ENCODE results near the gene FOXO1.

The FOXO1 gene

DNA sequence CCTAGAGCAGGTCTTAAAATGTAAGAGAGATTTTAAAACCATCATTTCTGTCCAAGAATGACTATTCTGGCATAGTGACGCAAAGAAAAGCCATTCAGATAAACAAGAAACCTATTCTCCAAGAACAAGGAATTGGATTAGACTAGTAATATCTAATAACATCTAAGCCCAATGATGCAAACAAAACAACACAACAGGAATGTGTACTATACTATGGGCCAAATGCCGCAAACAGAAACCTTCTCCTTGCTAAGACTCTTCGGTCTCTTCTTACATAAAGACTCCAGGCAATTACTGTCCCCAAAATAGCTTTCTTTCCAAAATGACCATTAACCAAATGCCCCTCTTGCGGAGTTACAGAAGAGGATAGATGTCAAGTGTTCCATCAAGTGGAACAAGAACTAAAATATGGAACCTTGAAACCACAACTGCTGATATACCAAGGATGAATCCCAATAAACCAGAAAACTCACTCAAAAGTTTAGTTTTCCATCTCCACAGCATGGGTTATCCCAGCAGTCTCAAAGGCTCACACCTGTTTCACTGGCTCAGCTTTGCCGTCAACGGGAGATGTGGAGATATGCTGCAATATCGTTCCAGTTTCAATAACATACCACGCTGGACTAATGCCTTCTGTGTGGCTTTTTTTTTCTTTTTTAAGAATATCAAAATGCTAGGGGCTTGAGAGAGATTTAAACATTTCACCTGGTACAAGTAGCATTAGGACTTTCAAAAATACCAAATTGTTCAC, 76.2 kb downstream of the FOXO1 start:
- Mint-ChIP-seq H3K27me3 (no peaks in the 10 kb centered on the region), H3K4me1 (peaks cover 97% of the 10 kb centered on the region), H3K27ac (peak overlapping the region; percentile 55 to 58), H3K4me3 (peak overlapping the region; percentile 60 to 64), H3K9me3 (no peaks in the 10 kb centered on the region)
- DNase-seq (no peak), ATAC-seq (no peak)

DNA sequence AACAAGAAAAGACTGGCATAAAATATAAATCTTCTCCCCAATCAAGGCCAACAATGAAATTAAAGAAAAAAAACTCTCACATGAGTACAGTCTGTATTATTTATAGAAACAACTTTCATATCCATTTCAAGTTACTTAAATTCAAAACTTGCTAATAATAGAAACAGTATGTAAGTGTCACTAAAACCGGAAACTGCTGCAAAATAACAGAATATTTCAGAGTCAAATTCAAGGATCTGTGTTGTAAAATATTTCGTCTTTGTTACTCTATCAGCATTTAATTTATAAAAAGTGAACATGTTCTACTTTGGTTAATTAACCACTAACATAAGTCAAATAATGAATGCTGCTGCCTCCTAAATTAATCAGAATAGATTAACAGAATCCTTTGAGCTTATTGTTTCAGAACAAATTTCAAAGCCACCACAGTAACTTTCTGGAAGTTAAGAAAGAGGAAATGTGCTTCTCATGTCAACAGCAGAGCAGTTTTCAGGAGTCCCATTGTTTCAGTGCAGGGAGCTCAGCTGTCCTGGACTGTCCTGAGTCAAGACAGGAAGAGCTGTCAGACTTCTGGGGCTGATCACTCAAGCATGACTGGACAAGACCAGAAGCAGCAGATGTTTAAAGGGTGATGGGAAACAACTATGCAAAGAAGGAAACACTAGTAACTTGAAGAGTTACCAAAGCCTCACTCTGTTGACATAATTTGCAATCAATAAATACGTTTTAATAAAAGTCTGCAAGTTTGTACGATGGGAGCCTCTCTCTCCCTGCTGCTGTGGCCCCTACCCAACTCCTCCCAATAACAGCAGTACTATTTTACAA, 76.9 kb downstream of the FOXO1 start:
- peak overlapping the region; percentile 60 to 64 for H3K4me3 Mint-ChIP-seq
- DNase-seq: no peak
- no peaks in the 10 kb centered on the region for H3K27me3 Mint-ChIP-seq

DNA sequence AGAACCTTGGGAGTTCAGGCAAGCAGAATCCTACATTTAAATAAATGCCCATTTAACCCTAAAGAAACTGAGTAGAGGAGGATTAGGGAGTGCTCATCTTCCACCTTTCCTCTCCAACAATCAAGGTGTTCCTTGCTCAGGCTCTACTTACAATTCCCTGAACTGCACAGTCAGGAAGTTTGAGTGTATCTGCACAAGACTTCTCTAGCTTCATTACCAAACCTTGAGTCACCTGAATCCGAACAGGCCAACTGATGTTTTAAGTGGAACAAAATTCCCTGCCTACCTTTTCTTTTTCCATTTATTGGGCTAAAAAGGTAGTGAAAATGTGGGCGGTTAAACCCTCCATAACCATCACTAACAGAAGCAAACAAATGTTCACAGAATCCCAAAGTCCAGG, 78.3 kb downstream of the FOXO1 start:
- H3K4me3 Mint-ChIP-seq: peak overlapping the region; percentile 12 to 34
- no peak overlapping the region for H3K27ac Mint-ChIP-seq
- no peak for DNase-seq
- peaks cover 98% of the 10 kb centered on the region for H3K4me1 Mint-ChIP-seq
- H3K27me3 Mint-ChIP-seq: no peaks in the 10 kb centered on the region
- no peak for ATAC-seq
- peaks cover 7 to 10% of the 10 kb centered on the region in 2 donors for H3K9me3 Mint-ChIP-seq

More for the DNA sequence above, 76.9 kb downstream of the FOXO1 start:
- Mint-ChIP-seq H3K9me3 (no peaks in the 10 kb centered on the region), H3K4me1 (peaks cover 100% of the 10 kb centered on the region), H3K27ac (peak overlapping the region; percentile 55 to 87)
- peak; percentile 78 for ATAC-seq

DNA sequence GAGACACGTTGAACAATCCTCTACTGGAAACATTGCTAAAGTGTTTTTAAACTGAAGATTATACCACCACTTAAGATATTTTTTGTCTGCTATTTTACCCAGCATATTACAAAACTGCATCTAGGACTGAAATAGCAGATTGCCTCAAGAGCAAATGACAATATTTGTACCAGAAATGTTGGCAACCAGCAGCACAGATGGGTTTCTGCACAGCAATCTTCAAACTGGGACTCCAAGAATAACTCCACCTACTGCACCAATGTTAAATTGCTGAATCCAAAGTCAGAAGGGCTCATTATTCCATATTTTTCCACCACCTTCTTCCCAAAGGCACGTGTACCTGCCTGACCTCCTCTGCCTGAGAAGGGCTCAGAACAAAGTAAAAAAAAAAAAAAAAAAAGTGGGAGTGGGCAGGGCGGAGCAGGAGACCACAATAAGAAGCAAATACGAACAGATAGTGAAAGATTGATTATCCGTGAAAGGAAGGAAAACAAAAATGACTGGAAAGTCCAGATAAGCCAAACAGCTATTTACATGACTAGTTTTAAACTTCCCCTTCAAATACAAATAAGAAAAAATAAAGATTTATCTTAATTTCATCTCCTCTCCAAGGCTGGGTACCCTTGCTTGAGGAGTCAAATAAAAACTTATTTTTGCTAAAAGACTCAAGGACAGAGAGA, 79.4 kb downstream of the FOXO1 start:
- Mint-ChIP-seq H3K27ac (peak overlapping the region in 1 of 2 donors; percentile 47), H3K27me3 (no peaks in the 10 kb centered on the region), H3K9me3 (peaks cover 15% of the 10 kb centered on the region in 2 donors), H3K4me3 (peak overlapping the region; percentile 21 to 40), H3K4me1 (peaks cover 97% of the 10 kb centered on the region)
- ATAC-seq: no peak
- no peak for DNase-seq

DNA sequence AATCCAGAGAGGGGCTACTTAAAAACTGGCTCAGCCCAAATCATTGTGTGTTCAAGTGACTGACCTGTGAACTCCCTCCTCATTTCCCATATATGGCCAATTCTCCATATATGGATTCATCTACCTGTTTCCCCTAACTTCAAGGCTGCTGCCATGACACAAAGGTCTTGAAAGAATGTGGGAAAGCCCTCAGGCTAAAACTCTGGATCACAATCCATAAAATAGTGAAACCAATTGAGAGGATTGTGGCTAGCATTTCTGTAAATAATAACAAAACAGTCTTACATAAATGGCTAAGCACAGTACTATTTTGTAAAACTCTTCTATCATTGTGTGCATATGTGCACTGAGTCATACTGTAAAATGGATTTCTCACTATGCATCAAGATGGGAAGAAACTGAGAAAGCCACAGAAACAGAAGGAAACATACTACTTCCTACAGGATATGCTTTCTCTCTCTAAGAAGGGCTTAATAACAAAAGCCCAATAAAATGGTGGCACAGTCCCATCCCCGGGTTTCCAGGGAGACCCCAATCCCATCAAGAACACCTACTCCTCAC, 80.5 kb downstream of the FOXO1 start:
- Mint-ChIP-seq H3K9me3 (peaks cover 15% of the 10 kb centered on the region in 2 donors), H3K4me3 (peak overlapping the region; percentile 23 to 33), H3K4me1 (peaks cover 97% of the 10 kb centered on the region), H3K27ac (no peak overlapping the region), H3K27me3 (no peaks in the 10 kb centered on the region)
- ATAC-seq (peak; percentile 62), DNase-seq (no peak)

DNA sequence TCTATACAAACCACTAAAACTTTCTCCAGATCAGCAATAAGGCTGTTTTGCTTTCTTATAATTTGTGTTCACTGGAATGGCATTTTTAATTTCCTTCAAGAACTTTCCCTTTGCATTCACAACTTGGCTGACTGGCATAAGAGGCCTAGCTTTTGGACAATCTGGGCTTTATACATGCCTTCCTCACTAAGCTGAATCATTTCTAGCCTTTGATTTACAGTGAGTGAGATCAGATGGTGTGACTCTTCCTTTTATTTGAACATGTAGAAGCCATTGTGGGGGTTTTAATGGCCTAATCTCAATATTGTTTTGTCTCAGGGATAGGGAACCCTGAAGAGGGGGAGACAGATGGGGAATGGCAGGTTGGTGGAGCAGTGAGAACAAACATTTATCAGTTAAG, 82.7 kb downstream of the FOXO1 start:
- no peaks in the 10 kb centered on the region for H3K27me3 Mint-ChIP-seq
- peak overlapping the region in 1 of 2 donors; percentile 1 for H3K4me3 Mint-ChIP-seq
- H3K27ac Mint-ChIP-seq: peak overlapping the region; percentile 60 to 84
- no peak for DNase-seq
- H3K4me1 Mint-ChIP-seq: peaks cover 97% of the 10 kb centered on the region
- peak; percentile 66 for ATAC-seq
- H3K9me3 Mint-ChIP-seq: peaks cover 15% of the 10 kb centered on the region in 2 donors

DNA sequence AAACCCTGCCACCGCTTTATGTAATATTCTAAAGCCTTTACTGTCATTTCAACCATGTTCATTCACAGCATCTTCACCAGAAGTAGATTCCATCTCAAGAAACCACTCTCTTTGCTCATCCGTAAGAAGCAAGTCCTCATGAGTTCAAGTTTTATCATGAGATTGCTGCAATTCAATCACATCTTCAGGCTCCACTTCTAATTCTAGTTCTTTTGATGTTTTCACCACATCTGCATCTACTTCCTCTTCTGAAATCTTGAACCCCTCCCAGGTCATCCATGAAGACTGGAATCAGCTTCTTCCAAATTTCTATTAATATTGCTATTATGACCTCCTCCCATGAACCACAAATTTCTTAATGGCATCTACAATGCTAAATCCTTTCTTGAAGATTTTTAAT, 83.9 kb downstream of the FOXO1 start:
- peaks cover 15% of the 10 kb centered on the region in 2 donors for H3K9me3 Mint-ChIP-seq
- peak overlapping the region in 1 of 2 donors; percentile 31 for H3K27ac Mint-ChIP-seq
- peak overlapping the region in 1 of 2 donors; percentile 7 for H3K4me3 Mint-ChIP-seq
- no peaks in the 10 kb centered on the region for H3K27me3 Mint-ChIP-seq
- ATAC-seq (no peak), DNase-seq (no peak)
- peaks cover 97% of the 10 kb centered on the region for H3K4me1 Mint-ChIP-seq

DNA sequence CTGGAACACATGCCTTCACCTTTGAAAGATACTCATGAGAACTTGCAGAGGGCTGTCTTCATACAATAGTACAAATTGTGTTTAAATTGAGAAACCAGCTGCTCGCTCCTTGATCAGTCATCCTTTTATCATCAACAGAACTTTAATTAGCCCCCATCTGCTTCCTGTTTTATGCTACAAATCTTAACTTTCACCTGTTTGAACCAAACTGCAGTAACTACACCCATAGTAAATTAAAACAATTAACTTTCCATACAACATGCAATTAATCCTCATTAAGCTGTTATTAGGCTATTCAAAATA, 85.2 kb downstream of the FOXO1 start:
- ATAC-seq: no peak
- peaks cover 15% of the 10 kb centered on the region in 2 donors for H3K9me3 Mint-ChIP-seq

DNA sequence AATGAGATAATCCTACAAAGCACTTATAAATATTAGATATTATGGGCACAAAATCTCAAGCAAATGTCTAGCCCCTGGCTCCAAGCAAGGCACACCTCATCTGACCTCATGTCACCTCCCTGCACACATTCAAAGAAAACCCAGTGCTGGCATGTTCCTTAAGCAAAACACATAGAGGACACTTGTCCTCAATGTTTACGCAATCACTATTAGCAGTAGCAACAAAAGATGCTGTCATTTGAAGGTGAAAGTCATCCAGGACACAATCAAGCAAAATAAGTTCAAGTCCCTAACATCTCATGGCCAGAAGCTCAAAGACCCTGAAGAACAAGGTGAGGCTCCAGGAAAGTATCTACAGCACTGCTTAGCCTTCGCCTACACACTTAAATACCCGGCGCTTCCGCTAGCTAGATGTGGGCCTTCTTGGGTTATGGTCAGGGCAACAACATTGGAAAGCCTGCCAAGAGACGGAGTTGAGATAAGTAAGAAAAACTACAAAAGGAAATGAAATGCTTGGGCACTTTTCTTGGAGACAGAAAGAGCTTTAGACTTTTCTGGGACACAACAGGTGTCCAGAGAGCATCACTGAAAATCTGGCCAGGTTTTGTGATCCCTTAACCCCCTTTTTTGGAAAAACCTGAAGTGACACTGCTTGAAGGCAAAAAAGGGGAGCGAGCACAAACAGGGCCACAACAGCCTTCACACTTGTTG, 85.7 kb downstream of the FOXO1 start:
- no peak overlapping the region for H3K27ac Mint-ChIP-seq
- peak; percentile 33 for ATAC-seq
- no peak for DNase-seq
- H3K27me3 Mint-ChIP-seq: no peaks in the 10 kb centered on the region
- peak overlapping the region in 1 of 2 donors; percentile 19 for H3K4me3 Mint-ChIP-seq
- peaks cover 15% of the 10 kb centered on the region in 2 donors for H3K9me3 Mint-ChIP-seq
- H3K4me1 Mint-ChIP-seq: peaks cover 97% of the 10 kb centered on the region

More for the DNA sequence above, 85.2 kb downstream of the FOXO1 start:
- Mint-ChIP-seq H3K4me1 (peaks cover 97% of the 10 kb centered on the region), H3K27ac (peak overlapping the region in 1 of 2 donors; percentile 5), H3K4me3 (peak overlapping the region; percentile 1 to 14), H3K27me3 (no peaks in the 10 kb centered on the region)
- no peak for DNase-seq

DNA sequence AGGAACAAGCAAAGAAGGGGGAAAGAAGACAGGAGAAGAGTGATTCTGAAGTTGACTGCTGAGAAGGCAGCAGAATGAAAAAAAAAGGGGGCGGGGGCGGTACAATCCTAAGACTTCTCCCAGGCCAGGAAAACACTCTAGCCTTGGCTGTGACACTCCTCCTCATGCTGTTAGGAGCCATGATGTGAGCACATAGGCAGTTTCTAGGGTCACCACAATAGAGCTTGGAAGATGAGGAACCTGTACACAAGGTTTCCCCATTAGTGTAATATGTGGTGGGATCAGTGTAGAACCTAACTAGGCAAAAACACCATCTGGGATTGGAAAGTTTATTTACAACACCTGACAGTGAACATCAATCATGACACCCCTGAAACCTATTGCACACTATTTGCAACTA, 86.9 kb downstream of the FOXO1 start:
- no peak for ATAC-seq
- H3K27me3 Mint-ChIP-seq: no peaks in the 10 kb centered on the region
- peaks cover 97% of the 10 kb centered on the region for H3K4me1 Mint-ChIP-seq
- H3K27ac Mint-ChIP-seq: peak overlapping the region in 1 of 2 donors; percentile 60
- peaks cover 15% of the 10 kb centered on the region in 2 donors for H3K9me3 Mint-ChIP-seq
- DNase-seq: no peak
- no peak overlapping the region for H3K4me3 Mint-ChIP-seq

DNA sequence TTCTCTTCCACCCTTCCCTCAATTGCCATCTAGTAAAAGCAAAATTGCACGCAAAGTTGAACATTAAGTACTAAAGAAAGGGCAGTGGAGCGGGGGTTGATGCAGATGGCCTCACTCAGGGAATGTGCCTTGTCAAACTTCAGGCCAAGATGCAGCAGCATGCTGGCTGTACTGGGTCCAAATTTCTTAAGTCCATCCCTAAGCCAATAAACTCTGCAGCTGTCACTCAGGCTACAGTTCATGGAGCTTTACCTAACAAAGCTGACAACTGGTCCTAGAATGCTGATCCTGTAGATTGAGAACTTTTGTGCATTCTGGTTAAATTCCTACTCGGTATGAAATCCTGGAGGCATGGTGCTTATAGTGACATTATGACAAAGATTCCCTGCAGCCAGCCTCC, 88.4 kb downstream of the FOXO1 start:
- DNase-seq (no peak), ATAC-seq (no peak)
- Mint-ChIP-seq H3K27me3 (no peaks in the 10 kb centered on the region), H3K4me1 (peaks cover 99% of the 10 kb centered on the region), H3K27ac (no peak overlapping the region), H3K4me3 (no peak overlapping the region), H3K9me3 (peaks cover 5 to 7% of the 10 kb centered on the region in 2 donors)

DNA sequence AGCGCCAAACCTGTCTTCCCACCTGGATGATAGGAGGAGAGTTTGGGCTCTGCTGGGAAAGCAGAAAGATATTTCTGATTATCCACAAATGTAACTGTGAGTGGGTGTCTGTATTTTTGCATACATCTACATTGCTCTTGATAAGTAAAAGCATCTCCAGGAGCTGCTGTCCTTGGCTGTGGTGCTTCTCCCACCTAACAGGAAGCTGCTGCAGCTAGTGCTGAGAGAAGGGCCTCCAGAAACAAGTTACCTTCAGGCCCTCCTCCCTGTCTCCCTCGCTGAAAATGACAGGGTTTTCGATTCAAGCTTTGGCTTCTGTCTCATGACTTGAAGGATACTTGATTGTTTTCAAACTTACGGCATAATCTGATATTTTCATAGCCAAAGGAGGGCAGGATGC, 90.1 kb downstream of the FOXO1 start:
- no peaks in the 10 kb centered on the region for H3K27me3 Mint-ChIP-seq
- peak overlapping the region in 1 of 2 donors; percentile 5 for H3K27ac Mint-ChIP-seq
- H3K4me3 Mint-ChIP-seq: peak overlapping the region in 1 of 2 donors; percentile 14

DNA sequence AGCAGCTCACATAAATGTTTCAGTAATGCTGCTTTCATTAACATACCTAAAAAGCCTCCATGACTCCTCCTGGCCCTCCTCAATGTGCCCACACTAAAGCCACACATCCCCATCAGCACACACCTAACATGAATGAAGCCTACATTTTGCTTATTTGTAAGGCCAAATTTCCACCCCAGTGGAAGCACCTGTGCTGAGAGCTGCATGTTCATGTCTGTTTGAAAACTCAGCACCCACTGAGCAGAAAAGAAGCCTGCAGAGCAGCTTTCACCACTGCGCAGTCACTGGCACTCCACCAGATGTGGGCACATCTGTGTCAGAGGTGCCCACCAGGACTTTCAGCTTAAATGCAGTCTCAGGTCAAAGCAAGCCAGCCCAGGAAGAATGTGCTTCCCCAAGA, 93.5 kb downstream of the FOXO1 start:
- ATAC-seq: peak; percentile 35
- Mint-ChIP-seq H3K9me3 (no peaks in the 10 kb centered on the region), H3K27me3 (no peaks in the 10 kb centered on the region), H3K27ac (peak overlapping the region in 1 of 2 donors; percentile 20), H3K4me3 (peak overlapping the region in 1 of 2 donors; percentile 24), H3K4me1 (peaks cover 95% of the 10 kb centered on the region)
- DNase-seq: no peak

More for the DNA sequence above, 90.1 kb downstream of the FOXO1 start:
- DNase-seq (no peak), ATAC-seq (peak; percentile 51)
- peaks cover 95% of the 10 kb centered on the region for H3K4me1 Mint-ChIP-seq
- H3K9me3 Mint-ChIP-seq: no peaks in the 10 kb centered on the region

DNA sequence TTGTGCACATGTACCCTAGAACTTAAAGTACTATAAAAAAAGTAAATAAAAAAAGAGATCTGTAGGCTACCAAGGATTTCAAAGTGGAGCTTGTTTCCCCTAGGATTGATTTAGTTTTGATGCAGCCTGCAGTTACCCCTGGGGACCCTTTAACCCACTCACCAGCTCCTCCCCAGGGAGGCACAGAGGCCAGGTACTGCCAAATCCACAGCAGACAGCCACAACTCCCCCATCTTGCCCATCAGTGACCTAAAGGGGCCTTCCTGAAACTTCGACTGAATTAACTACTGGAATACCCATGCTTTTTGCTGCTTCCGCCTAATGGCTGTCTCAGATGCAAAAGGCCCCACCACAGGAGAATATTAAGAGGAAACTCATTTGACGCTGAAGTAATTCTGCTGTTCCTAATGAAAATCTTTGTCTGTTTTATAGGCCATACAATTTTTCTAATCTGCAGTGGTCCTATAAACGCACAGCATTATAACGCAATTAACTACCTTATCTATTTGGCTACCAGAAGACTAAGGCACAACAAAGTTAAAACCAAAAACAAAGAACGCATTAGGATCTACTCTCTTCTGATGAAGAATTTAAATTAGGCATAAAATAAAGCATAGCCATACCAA, 95.0 kb downstream of the FOXO1 start:
- Mint-ChIP-seq H3K4me3 (peak overlapping the region; percentile 50 to 59), H3K27me3 (no peaks in the 10 kb centered on the region), H3K9me3 (no peaks in the 10 kb centered on the region), H3K27ac (peak overlapping the region in 1 of 2 donors; percentile 68), H3K4me1 (peaks cover 95% of the 10 kb centered on the region)
- ATAC-seq (no peak), DNase-seq (no peak)

Measured in stimulated activated naive CD8-positive, alpha-beta T cell treated with anti-CD3 and anti-CD28 coated beads, Interleukin-15, amount 100 ng/mL, for 72 hours (primary cell).